HG03460 (cell line): Measurements from ENCODE around the gene MSX2.

Experiments used
- ATAC-seq: cut with Tn5 transposase; IDR thresholded peaks from one replicate; pipeline ENCODE4 v1.9.1; 2021; ENCODE audit not compliant: unreplicated experiment

The MSX2 gene

GRCh38 chr5:174769005-174769404 is 44.6 kb downstream of the MSX2 start:
- ATAC-seq: no peak

DNA sequence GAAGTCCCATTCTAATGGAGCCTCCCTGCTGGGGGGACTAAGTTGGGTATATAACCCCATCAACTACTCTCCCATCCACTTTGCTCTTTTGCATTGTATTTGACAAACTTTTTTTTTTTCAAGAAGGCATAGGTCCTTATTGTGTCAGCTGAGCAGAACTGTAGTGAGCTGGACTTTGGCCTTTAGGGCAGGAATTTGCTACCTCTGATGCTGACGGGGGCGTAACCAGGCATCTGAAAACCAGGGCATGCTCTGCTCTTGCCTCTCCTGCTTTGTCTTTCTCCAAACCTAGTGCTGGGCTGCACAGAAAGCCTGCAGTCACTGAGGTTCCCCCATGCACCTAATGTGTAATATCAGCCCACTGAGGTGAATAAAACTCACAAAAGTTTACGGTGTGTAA is 49.0 kb downstream of the MSX2 start:
- no peak for ATAC-seq

DNA sequence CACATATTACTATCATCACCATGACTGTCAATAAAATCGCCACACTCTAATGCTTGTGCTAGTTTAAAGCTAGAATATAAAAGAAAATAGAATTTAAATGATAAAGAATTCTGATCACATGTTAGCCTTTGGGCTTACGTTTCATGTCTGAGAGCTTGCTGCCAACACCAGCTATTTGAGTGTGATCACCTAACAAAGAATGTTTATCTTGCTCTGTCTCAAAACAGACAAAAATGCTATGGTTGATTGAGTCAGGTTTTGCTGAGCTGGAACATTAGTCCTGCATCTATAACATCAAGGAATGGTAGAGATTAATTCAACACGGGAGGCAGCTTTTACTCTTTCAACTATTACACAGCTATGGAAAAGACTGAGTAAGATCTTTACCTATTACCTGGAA is 50.7 kb downstream of the MSX2 start:
- no peak for ATAC-seq

GRCh38 chr5:174777111-174777510 is 52.7 kb downstream of the MSX2 start:
- no peak for ATAC-seq

- no peak for ATAC-seq
Observed at GRCh38 chr5:174777583-174777982, 53.2 kb downstream of the MSX2 start.
